NT2/D1 (cell line): ENCODE results near the gene SLC48A1.

Experiments used
- YY1 ChIP-seq: IDR thresholded peaks from 2 replicates; pipeline ENCODE4 v1.6.1; 2011; ENCODE audit not compliant: insufficient read length, insufficient read depth
- ZNF274 ChIP-seq: IDR thresholded peaks from 2 replicates; pipeline ENCODE4 v1.6.1; 2011; ENCODE audit warnings: mild to moderate bottlenecking, low read depth, low read length

- TF ChIP-seq ZNF274: no peak
- TF ChIP-seq YY1: no peak
Observed at GRCh38 chr12:47778881-47779280, 5.8 kb downstream of the SLC48A1 start.
